Activated CD8-positive, alpha-beta T cell treated with anti-CD3 and anti-CD28 coated beads for 36 hours (primary cell): ENCODE data around the gene FKBP4. TPM values are rescaled to one million over a fixed set of nuclear protein-coding genes. Genes with fewer than 3 reads are reported as not detected.

Source experiments
- ATAC-seq: fragments of 200-7000 bp; cut with Tn5 transposase; one replicate; pipeline ENCODE4 v1.10.0; 2021; ENCODE audit warnings: mild to moderate bottlenecking, moderate library complexity
- CTCF ChIA-PET: fragments of 350-600 bp; sonication (Branson Sonifier 250); formaldehyde crosslinking; loops from one replicate; lab custom pipeline; 2021; ENCODE audit warnings: antibody characterized with exemption; lab: Charles Lee
- POLR2A ChIA-PET: fragments of 350-600 bp; sonication (Branson Sonifier 250); formaldehyde crosslinking; loops from one replicate; lab custom pipeline; 2021; ENCODE audit warnings: antibody characterized with exemption; lab: Charles Lee
- DNase-seq: peaks from one replicate; pipeline ENCODE4 v3.0.0-alpha.2; 2020
- H3K27ac Mint-ChIP-seq: one replicate; pipeline ENCODE4 v1.8.0; 2021; ENCODE audit warnings: mild to moderate bottlenecking, mixed read lengths
- H3K27me3 Mint-ChIP-seq: one replicate; pipeline ENCODE4 v1.8.0; 2021; ENCODE audit warnings: mixed read lengths
- H3K36me3 Mint-ChIP-seq: one replicate; pipeline ENCODE4 v1.8.0; 2021; ENCODE audit warnings: low read depth, mixed read lengths
- H3K4me1 Mint-ChIP-seq: one replicate; pipeline ENCODE4 v1.8.0; 2021; ENCODE audit warnings: low read depth, mixed read lengths
- H3K4me3 Mint-ChIP-seq: one replicate; pipeline ENCODE4 v1.8.0; 2021; ENCODE audit warnings: mild to moderate bottlenecking, moderate library complexity, mixed read lengths
- H3K9me3 Mint-ChIP-seq: one replicate; pipeline ENCODE4 v1.8.0; 2021; ENCODE audit warnings: mixed read lengths
- CTCF ChIP-seq: fragments of 200-600 bp; IDR thresholded peaks from one replicate; pipeline ENCODE4 v1.8.0; 2022; ENCODE audit warnings: antibody characterized with exemption, mild to moderate bottlenecking
- intact Hi-C: fragments of 100-400 bp; cut with micrococcal nuclease; formaldehyde crosslinking; loops from one replicate; pipeline ENCODE4 v1.10.0; 2022
- total RNA-seq, 2 experiments: library from RNA; stranded (reverse); gene quantifications; one replicate each; pipeline ENCODE4 v1.2.3, GENCODE V29; 2021

The FKBP4 gene
- total RNA-seq, 2 experiments from 2014 or later = 206 to 219 TPM

DNA sequence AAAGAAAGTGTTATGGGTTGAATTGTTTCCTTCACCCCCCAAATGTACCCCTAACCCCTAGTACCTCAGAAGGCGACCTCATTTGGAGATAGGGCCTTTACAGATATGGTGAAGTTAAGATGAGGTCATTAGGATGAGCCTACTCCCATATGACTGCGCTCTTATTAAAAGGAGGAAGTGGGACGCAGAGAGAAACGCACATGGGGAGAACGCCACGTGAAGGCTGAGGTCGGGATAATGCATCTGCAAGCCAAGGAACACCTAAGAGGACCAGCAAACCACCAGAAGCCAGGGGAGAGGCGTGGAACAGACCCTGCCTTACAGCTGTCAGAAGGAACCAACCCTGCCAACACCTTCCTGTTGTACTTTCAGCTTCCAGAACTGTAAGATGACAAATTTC lies 41.8 kb downstream of the FKBP4 start:
- ChIA-PET POLR2A (interaction anchor here (1.6 kb wide), 1 partner anchor 9 kb away, joined by 3 read pairs; no protein-coding TSS in a partner anchor), CTCF (interaction anchor here (1.2 kb wide), 1 partner anchor 9 kb away, joined by 4 read pairs; no protein-coding TSS in a partner anchor)
- H3K36me3 Mint-ChIP-seq = peaks cover 17% of the 10 kb centered on the region
- peaks cover 16% of the 10 kb centered on the region for H3K4me1 Mint-ChIP-seq
- no peak overlapping the region for H3K4me3 Mint-ChIP-seq
- ATAC-seq (no peak), DNase-seq (no peak)
- H3K9me3 Mint-ChIP-seq = no peaks in the 10 kb centered on the region
- intact Hi-C loops = no loop called here
- no peak overlapping the region for H3K27ac Mint-ChIP-seq
- TF ChIP-seq CTCF = no peak
- H3K27me3 Mint-ChIP-seq = no peaks in the 10 kb centered on the region

GRCh38 chr12:2841056-2841650 lies 46.4 kb downstream of the FKBP4 start:
- DNase-seq (no peak), ATAC-seq (no peak)
- no peak for TF ChIP-seq CTCF
- CTCF ChIA-PET = interaction anchor here (1.2 kb wide), 1 partner anchor 12 kb away, joined by 4 read pairs; no protein-coding TSS in a partner anchor
- H3K4me3 Mint-ChIP-seq = no peak overlapping the region
- peaks cover 2% of the 10 kb centered on the region for H3K4me1 Mint-ChIP-seq
- POLR2A ChIA-PET = interaction anchor here (1.1 kb wide), 1 partner anchor 37 kb away, joined by 3 read pairs; no protein-coding TSS in a partner anchor
- H3K27me3 Mint-ChIP-seq = no peaks in the 10 kb centered on the region
- no peak overlapping the region for H3K27ac Mint-ChIP-seq
- peaks cover 19% of the 10 kb centered on the region for H3K36me3 Mint-ChIP-seq
- intact Hi-C loops = no loop called here
- no peaks in the 10 kb centered on the region for H3K9me3 Mint-ChIP-seq

DNA sequence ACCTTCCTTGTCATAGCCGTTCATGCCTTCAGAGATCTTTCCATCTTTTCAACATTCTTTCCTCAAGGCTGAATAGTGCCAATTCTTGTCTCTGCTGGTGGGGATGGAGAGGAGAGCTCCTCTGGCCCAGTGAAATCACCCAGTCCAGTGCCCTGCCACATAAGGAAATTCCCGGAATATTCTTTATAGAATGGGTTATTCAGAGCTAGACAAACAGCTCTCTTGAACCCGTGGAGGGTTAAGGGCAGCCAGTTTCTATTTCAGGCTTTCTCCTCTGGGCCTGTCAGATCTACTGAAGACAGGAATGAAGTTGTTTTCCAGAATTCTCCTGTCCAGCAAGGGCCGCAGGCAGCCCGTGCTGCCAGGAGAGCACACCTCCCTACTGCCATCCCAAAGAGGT lies 48.2 kb downstream of the FKBP4 start:
- Mint-ChIP-seq H3K27ac (no peak overlapping the region), H3K9me3 (no peaks in the 10 kb centered on the region), H3K36me3 (peaks cover 20% of the 10 kb centered on the region), H3K4me1 (no peaks in the 10 kb centered on the region), H3K4me3 (no peak overlapping the region), H3K27me3 (no peaks in the 10 kb centered on the region)
- POLR2A ChIA-PET = no interaction called here
- CTCF ChIA-PET = interaction anchor here (1.1 to 1.2 kb wide), 2 partner anchors 11 to 101 kb away, joined by 3 read pairs; no protein-coding TSS in a partner anchor
- DNase-seq (no peak), ATAC-seq (no peak)
- TF ChIP-seq CTCF = no peak
- intact Hi-C loops = no loop called here

DNA sequence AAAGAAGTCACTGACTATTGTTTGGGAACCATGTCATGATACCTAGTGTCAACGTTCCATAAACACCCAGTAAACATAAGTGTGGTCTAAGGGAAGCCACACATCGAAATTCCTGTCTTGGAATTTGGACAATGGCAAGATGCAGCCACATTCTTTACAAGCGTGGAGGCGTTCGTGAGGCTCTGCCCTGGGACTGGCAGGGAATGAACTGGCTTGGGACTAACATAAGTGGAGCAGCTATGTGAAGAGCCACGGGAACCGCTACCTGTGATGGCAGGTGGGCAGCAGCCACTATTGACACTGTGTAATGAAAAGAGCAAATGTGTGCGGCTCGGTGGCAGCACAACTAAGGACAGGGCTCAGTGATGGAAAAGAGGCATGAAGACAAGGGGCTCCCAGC lies 50.0 kb downstream of the FKBP4 start:
- Mint-ChIP-seq H3K27me3 (no peaks in the 10 kb centered on the region), H3K27ac (no peak overlapping the region), H3K4me3 (no peak overlapping the region), H3K4me1 (no peaks in the 10 kb centered on the region), H3K9me3 (no peaks in the 10 kb centered on the region), H3K36me3 (peaks cover 14% of the 10 kb centered on the region)
- intact Hi-C loops = no loop called here
- DNase-seq (no peak), ATAC-seq (no peak)
- ChIA-PET CTCF (interaction anchor here (0.9 to 3.4 kb wide), 4 partner anchors 9 to 197 kb away, joined by 3 to 11 read pairs (median 4); partner anchors contain the start of gene TULP3), POLR2A (interaction anchor here (1.1 kb wide), 1 partner anchor 19 kb away, joined by 3 read pairs; no protein-coding TSS in a partner anchor)
- TF ChIP-seq CTCF = no peak

- H3K27me3 Mint-ChIP-seq = no peaks in the 10 kb centered on the region
- H3K9me3 Mint-ChIP-seq = no peaks in the 10 kb centered on the region
- H3K27ac Mint-ChIP-seq = no peak overlapping the region
- ChIA-PET POLR2A (interaction anchor here (0.9 to 1.1 kb wide), 3 partner anchors 9 to 28 kb away, joined by 3 read pairs; no protein-coding TSS in a partner anchor), CTCF (interaction anchor here (0.7 to 3.4 kb wide), 8 partner anchors 9 to 197 kb away, joined by 3 to 11 read pairs (median 4); partner anchors contain the start of gene TULP3)
- DNase-seq (no peak), ATAC-seq (no peak)
- intact Hi-C loops = no loop called here
- no peak overlapping the region for H3K4me3 Mint-ChIP-seq
- no peak for TF ChIP-seq CTCF
- no peaks in the 10 kb centered on the region for H3K4me1 Mint-ChIP-seq
- peaks cover 12% of the 10 kb centered on the region for H3K36me3 Mint-ChIP-seq
These were observed 50.5 kb downstream of the FKBP4 start for GRCh38 chr12:2845280-2845679.
